Measurements from ENCODE around the gene NKG7.

Gene NKG7

DNA sequence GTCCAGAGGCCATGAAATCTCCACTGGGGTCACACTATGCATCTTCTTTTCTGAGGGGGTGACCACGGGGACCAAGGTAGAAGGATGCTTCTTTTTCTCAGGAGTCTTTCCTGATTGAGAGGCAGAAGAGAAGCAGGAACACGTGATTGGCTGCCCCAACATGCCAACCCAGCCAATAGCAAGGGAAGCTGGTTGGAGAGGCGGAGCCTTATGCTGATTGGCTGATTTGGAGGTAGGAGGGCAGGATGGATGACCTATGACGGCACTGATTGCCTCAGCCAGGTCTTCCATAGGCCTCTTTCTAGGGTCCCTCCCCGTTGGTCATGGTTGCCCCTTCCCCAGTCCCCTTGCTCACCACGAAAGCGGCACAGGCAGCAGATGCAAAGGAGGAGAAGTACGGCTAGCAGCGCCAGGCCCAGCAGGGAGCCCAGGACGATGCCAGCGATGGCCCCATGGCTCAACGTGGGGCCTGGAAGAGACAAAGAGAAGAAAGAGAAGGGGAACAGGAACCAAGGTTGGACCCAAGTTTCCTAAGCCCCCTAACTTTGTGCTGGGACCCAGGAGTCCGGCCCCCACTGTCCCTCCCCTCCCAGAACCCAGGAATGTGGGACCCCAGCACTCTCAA is 38.5 kb downstream of the NKG7 start:
- TF ChIP-seq SPI1 (IDR thresholded peaks at IDR 0.05; ENCODE audit: borderline replicate concordance, low read depth), result no peak

DNA sequence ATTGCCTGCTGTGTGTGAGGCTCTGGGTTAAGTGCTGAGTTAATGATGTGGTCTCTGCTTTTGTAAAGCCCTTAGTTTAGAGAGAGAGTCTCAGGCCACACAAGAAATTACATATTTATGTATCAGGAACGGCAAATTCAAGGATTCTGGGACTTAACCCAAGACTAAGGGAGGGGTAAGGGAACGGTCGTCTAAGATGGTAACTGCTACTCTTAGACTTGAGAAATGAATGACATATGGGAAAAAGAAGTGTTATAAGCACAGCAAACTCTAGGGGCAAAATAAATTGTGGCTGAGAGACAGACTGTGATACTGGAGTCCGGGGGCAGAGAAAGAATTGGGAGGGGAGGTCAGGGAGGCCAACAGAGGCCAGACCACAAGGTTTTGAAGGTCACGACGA is 40.7 kb downstream of the NKG7 start:
- Histone ChIP-seq H3K27me3 (ENCODE audit: insufficient read depth, poor library complexity, severe bottlenecking) (peaks cover 8% of the 10 kb centered on the region), H3K27ac (replicated peaks) (no peak overlapping the region), H3K4me3 (replicated peaks; ENCODE audit: insufficient read depth, low read length) (no peak overlapping the region)
- TF ChIP-seq, protein P1, sequence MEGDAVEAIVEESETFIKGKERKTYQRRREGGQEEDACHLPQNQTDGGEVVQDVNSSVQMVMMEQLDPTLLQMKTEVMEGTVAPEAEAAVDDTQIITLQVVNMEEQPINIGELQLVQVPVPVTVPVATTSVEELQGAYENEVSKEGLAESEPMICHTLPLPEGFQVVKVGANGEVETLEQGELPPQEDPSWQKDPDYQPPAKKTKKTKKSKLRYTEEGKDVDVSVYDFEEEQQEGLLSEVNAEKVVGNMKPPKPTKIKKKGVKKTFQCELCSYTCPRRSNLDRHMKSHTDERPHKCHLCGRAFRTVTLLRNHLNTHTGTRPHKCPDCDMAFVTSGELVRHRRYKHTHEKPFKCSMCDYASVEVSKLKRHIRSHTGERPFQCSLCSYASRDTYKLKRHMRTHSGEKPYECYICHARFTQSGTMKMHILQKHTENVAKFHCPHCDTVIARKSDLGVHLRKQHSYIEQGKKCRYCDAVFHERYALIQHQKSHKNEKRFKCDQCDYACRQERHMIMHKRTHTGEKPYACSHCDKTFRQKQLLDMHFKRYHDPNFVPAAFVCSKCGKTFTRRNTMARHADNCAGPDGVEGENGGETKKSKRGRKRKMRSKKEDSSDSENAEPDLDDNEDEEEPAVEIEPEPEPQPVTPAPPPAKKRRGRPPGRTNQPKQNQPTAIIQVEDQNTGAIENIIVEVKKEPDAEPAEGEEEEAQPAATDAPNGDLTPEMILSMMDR (IDR thresholded peaks at IDR 0.05; ENCODE audit: insufficient read depth, low read length), result no peak
- no peak for TF ChIP-seq SPI1 (IDR thresholded peaks at IDR 0.05; ENCODE audit: borderline replicate concordance, low read depth)
- no peak for TF ChIP-seq GABPA (IDR thresholded peaks at IDR 0.05; ENCODE audit: low read depth)
- no peak for TF ChIP-seq POLR2AphosphoS5 (IDR thresholded peaks at IDR 0.05; ENCODE audit: low read depth)
- TF ChIP-seq, protein P2, sequence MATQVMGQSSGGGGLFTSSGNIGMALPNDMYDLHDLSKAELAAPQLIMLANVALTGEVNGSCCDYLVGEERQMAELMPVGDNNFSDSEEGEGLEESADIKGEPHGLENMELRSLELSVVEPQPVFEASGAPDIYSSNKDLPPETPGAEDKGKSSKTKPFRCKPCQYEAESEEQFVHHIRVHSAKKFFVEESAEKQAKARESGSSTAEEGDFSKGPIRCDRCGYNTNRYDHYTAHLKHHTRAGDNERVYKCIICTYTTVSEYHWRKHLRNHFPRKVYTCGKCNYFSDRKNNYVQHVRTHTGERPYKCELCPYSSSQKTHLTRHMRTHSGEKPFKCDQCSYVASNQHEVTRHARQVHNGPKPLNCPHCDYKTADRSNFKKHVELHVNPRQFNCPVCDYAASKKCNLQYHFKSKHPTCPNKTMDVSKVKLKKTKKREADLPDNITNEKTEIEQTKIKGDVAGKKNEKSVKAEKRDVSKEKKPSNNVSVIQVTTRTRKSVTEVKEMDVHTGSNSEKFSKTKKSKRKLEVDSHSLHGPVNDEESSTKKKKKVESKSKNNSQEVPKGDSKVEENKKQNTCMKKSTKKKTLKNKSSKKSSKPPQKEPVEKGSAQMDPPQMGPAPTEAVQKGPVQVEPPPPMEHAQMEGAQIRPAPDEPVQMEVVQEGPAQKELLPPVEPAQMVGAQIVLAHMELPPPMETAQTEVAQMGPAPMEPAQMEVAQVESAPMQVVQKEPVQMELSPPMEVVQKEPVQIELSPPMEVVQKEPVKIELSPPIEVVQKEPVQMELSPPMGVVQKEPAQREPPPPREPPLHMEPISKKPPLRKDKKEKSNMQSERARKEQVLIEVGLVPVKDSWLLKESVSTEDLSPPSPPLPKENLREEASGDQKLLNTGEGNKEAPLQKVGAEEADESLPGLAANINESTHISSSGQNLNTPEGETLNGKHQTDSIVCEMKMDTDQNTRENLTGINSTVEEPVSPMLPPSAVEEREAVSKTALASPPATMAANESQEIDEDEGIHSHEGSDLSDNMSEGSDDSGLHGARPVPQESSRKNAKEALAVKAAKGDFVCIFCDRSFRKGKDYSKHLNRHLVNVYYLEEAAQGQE (IDR thresholded peaks at IDR 0.05; ENCODE audit: insufficient replicate concordance, low read depth), result no peak
- DNase-seq (ENCODE audit: low read depth in 1 of 2, low spot score in 1 of 2), result no peak

More for the DNA sequence above, 38.5 kb downstream of the NKG7 start:
- DNase-seq (ENCODE audit: low read depth in 1 of 2, low spot score in 1 of 2), result no peak
- H3K4me3 ChIP-seq (replicated peaks; ENCODE audit: insufficient read depth, low read length), result no peak overlapping the region
- no peak overlapping the region for H3K27ac ChIP-seq (replicated peaks)
- H3K27me3 ChIP-seq (ENCODE audit: insufficient read depth, poor library complexity, severe bottlenecking), result no peaks in the 10 kb centered on the region

DNA sequence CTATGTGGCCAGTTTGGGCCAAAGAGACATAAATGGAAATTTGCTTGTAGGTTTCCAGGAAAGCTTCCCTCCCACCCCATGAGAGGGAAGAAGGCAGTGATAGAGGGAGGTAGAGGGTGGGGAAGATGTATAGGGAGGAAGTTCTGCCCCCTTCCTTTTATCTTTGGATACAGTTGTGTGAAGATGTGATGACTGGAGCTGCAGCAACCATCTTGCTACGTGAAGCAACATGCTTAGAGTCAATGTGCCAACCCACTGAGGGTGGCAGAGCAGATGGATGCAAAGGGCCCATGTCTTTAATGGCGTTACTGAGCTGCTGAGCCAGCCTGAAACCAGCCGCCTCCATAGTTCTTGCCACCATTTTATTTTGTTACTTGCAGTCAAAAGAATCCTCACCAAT is 41.3 kb downstream of the NKG7 start:
- Histone ChIP-seq H3K27ac (replicated peaks) (no peak overlapping the region), H3K27me3 (ENCODE audit: insufficient read depth, poor library complexity, severe bottlenecking) (peaks cover 8% of the 10 kb centered on the region), H3K4me3 (replicated peaks; ENCODE audit: insufficient read depth, low read length) (no peak overlapping the region)
- no peak for DNase-seq (ENCODE audit: low read depth in 1 of 2, low spot score in 1 of 2)
- TF ChIP-seq POLR2AphosphoS5 (IDR thresholded peaks at IDR 0.05; ENCODE audit: low read depth) (no peak), GABPA (IDR thresholded peaks at IDR 0.05; ENCODE audit: low read depth) (no peak), SPI1 (IDR thresholded peaks at IDR 0.05; ENCODE audit: borderline replicate concordance, low read depth) (no peak)
- TF ChIP-seq, protein P1 (IDR thresholded peaks at IDR 0.05; ENCODE audit: insufficient read depth, low read length), result no peak
- TF ChIP-seq, protein P2 (IDR thresholded peaks at IDR 0.05; ENCODE audit: insufficient replicate concordance, low read depth), result no peak

DNA sequence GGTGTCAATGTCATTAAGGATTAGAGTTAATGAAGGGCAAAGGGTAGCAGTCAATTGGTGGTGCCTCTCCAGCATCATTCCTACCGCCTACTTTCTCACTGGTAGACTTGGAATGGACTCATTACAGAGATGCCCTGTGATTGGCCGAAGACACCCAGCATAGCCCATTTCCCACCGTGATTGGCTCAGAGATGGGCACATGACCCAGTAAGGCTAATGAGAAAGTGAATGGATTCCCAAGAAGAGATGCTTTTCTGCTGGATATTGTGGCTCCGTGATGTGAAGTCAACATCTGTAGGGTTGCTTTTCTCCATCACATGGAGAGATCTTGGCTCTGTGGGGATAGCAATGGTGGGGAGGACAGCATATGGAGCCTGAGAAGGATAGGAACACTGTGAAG is 42.1 kb downstream of the NKG7 start:
- Histone ChIP-seq H3K27ac (replicated peaks) (no peak overlapping the region), H3K27me3 (ENCODE audit: insufficient read depth, poor library complexity, severe bottlenecking) (peaks cover 8% of the 10 kb centered on the region), H3K4me3 (replicated peaks; ENCODE audit: insufficient read depth, low read length) (no peak overlapping the region)
- TF ChIP-seq, protein P1 (IDR thresholded peaks at IDR 0.05; ENCODE audit: insufficient read depth, low read length), result no peak
- TF ChIP-seq, protein P2 (IDR thresholded peaks at IDR 0.05; ENCODE audit: insufficient replicate concordance, low read depth), result no peak
- TF ChIP-seq POLR2AphosphoS5 (IDR thresholded peaks at IDR 0.05; ENCODE audit: low read depth), result no peak
- TF ChIP-seq GABPA (IDR thresholded peaks at IDR 0.05; ENCODE audit: low read depth), result no peak
- TF ChIP-seq SPI1 (IDR thresholded peaks at IDR 0.05; ENCODE audit: borderline replicate concordance, low read depth), result no peak
- no peak for DNase-seq (ENCODE audit: low read depth in 1 of 2, low spot score in 1 of 2)

Measured in HL-60 (cell line).